Measurements from ENCODE around the gene TRIM32.

- TF ChIP-seq SP1 (IDR thresholded peaks at IDR 0.05) (no peak), SUZ12 (IDR thresholded peaks at IDR 0.05) (no peak), FOXM1 (IDR thresholded peaks at IDR 0.05; ENCODE audit: borderline replicate concordance) (no peak), BHLHE40 (IDR thresholded peaks at IDR 0.05; ENCODE audit: borderline replicate concordance) (no peak), TARDBP (IDR thresholded peaks at IDR 0.05) (no peak), NFRKB (IDR thresholded peaks at IDR 0.05) (no peak), ELF4 (IDR thresholded peaks at IDR 0.05) (no peak), ZNF384 (IDR thresholded peaks at IDR 0.05) (no peak), ARNT (IDR thresholded peaks at IDR 0.05) (no peak), FOXA1 (IDR thresholded peaks at IDR 0.05) (no peak), FOXK2 (IDR thresholded peaks at IDR 0.05) (no peak), L3MBTL2 (conservative IDR thresholded peaks at IDR 0.05) (no peak)
Observed at GRCh38 chr9:116750510-116750909, 63.4 kb downstream of the TRIM32 start.

Data from HEK293T (cell line).